Measurements from ENCODE around the gene TMPO. TPM values are rescaled to one million over a fixed set of nuclear protein-coding genes. Genes with fewer than 3 reads are reported as not detected.

The TMPO gene
- total and polyA plus RNA-seq, 10 of the 15 experiments (the other 5 are each of a cell fraction or from before 2014, with no cell fraction given), result 79.8 to 246 (median 179) TPM

DNA sequence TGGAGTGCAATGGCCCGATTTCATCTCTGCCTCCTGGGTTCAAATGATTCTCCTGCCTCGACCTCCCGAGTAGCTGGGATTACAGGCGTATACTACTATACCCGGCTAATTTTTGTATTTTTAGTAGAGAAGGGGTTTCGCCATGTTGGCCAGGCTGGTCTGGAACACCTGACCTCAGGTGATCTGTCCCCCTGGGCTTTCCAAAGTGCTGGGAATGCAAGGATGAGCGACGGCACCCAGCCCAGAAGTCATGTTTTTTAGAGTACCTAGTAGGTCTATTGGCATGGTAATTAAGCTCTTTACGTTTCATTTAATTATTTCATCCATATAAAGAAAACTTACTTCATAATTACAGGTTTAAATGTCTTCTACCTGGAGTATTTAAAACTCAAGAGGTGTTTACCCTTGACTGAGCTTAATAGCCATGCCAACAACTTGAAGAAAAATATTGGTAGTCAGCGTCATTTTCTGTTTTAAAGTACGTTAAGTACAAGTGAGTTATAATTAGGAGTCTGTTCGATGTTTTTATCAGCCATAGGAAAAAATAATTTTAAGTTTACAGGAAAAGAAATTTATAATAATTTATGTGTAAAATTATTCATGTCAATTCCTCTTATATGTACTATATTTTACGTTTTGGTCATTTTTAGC is 4.0 kb downstream of the TMPO start (continued):
- TF ChIP-seq NR2C1 (IDR thresholded peaks at IDR 0.05), result no peak
- no peak for TF ChIP-seq NFXL1 (IDR thresholded peaks at IDR 0.05; ENCODE audit: borderline replicate concordance)
- TF ChIP-seq IKZF2 (IDR thresholded peaks at IDR 0.05), result no peak
- TF ChIP-seq ZZZ3 (IDR thresholded peaks at IDR 0.05; ENCODE audit: control insufficient read depth, insufficient read length, low read depth), result no peak
- TF ChIP-seq TCF7 (IDR thresholded peaks at IDR 0.05; ENCODE audit: borderline replicate concordance), result no peak
- TF ChIP-seq, protein P1, sequence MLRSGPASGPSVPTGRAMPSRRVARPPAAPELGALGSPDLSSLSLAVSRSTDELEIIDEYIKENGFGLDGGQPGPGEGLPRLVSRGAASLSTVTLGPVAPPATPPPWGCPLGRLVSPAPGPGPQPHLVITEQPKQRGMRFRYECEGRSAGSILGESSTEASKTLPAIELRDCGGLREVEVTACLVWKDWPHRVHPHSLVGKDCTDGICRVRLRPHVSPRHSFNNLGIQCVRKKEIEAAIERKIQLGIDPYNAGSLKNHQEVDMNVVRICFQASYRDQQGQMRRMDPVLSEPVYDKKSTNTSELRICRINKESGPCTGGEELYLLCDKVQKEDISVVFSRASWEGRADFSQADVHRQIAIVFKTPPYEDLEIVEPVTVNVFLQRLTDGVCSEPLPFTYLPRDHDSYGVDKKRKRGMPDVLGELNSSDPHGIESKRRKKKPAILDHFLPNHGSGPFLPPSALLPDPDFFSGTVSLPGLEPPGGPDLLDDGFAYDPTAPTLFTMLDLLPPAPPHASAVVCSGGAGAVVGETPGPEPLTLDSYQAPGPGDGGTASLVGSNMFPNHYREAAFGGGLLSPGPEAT (IDR thresholded peaks at IDR 0.05; ENCODE audit: low read depth), result no peak
- no peak for TF ChIP-seq NFYB (IDR thresholded peaks at IDR 0.05; ENCODE audit: insufficient read depth, low read depth, low read length)
- TF ChIP-seq BACH1 (IDR thresholded peaks at IDR 0.05; ENCODE audit: borderline replicate concordance), result no peak
- no peak for TF ChIP-seq BRCA1 (IDR thresholded peaks at IDR 0.05; ENCODE audit: low read depth, low read length)
- TF ChIP-seq, protein P2, sequence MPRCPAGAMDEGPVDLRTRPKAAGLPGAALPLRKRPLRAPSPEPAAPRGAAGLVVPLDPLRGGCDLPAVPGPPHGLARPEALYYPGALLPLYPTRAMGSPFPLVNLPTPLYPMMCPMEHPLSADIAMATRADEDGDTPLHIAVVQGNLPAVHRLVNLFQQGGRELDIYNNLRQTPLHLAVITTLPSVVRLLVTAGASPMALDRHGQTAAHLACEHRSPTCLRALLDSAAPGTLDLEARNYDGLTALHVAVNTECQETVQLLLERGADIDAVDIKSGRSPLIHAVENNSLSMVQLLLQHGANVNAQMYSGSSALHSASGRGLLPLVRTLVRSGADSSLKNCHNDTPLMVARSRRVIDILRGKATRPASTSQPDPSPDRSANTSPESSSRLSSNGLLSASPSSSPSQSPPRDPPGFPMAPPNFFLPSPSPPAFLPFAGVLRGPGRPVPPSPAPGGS (IDR thresholded peaks at IDR 0.05; ENCODE audit: borderline replicate concordance, insufficient read depth, low read depth, low read length, poor library complexity, severe bottlenecking), result no peak
- TF ChIP-seq, protein P3, sequence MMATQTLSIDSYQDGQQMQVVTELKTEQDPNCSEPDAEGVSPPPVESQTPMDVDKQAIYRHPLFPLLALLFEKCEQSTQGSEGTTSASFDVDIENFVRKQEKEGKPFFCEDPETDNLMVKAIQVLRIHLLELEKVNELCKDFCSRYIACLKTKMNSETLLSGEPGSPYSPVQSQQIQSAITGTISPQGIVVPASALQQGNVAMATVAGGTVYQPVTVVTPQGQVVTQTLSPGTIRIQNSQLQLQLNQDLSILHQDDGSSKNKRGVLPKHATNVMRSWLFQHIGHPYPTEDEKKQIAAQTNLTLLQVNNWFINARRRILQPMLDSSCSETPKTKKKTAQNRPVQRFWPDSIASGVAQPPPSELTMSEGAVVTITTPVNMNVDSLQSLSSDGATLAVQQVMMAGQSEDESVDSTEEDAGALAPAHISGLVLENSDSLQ (IDR thresholded peaks at IDR 0.05), result no peak

All from GM12878 (cell line).